Keratinocyte (primary cell): ENCODE measurements around the gene RCBTB2. TPM values are rescaled to one million over a fixed set of nuclear protein-coding genes. Genes with fewer than 3 reads are reported as not detected.

Experiments used
- DNase-seq: peaks from one replicate; pipeline ENCODE4 v3.0.0-alpha.2; 2011; ENCODE audit warnings: low read depth, missing footprints, low spot score
- FAIRE-seq: peaks from 2 replicates; lab custom pipeline; 2011; peaks lifted over from hg19 to GRCh38; lab: Jason Lieb, UNC
- H2AFZ ChIP-seq: 2 replicates; pipeline ENCODE4 v1.6.0; 2012; ENCODE audit warnings: low read length, control low read depth, inconsistent platforms; ENCODE audit not compliant: control insufficient read depth
- H3K27ac ChIP-seq: 2 replicates; pipeline ENCODE4 v1.5.1; 2011; ENCODE audit warnings: low read length; ENCODE audit not compliant: control insufficient read depth, insufficient read depth
- H3K27me3 ChIP-seq: 3 replicates; pipeline ENCODE4 v1.6.0; 2011; ENCODE audit warnings: low read length; ENCODE audit not compliant: control insufficient read depth, insufficient read depth; ENCODE audit errors: extremely low read depth
- H3K36me3 ChIP-seq, 2 experiments: 2 replicates in 1 of 2; 3 replicates in 1 of 2; pipeline ENCODE4 v1.5.1; 2011; ENCODE audit warnings: low read length in 2 of 2, mild to moderate bottlenecking in 1 of 2; ENCODE audit not compliant: control insufficient read depth in 2 of 2, insufficient read depth in 2 of 2; ENCODE audit errors: extremely low read depth in 1 of 2
- H3K4me1 ChIP-seq: 3 replicates; pipeline ENCODE4 v1.5.1; 2011; ENCODE audit warnings: low read length; ENCODE audit not compliant: control insufficient read depth, insufficient read depth; ENCODE audit errors: extremely low read depth
- H3K4me2 ChIP-seq: 3 replicates; pipeline ENCODE4 v1.6.0; 2011; ENCODE audit warnings: low read depth, low read length; ENCODE audit not compliant: control insufficient read depth, insufficient read depth; ENCODE audit errors: extremely low read depth
- H3K4me3 ChIP-seq, 3 experiments: fragments of 200-600 bp in 1 of 3; sonication (generic) in 1 of 3; 2 replicates in 2 of 3; 3 replicates in 1 of 3; pipeline ENCODE4 v1.5.1; 2011 to 2016; ENCODE audit warnings: low read length in 3 of 3, mild to moderate bottlenecking in 3 of 3, control low read depth in 2 of 3, inconsistent platforms in 1 of 3, low read depth in 1 of 3, mixed read lengths in 1 of 3, mixed run types in 1 of 3, moderate library complexity in 1 of 3; ENCODE audit not compliant: control insufficient read depth in 2 of 3, insufficient read depth in 2 of 3; ENCODE audit errors: extremely low read depth in 1 of 3
- H3K79me2 ChIP-seq: 2 replicates; pipeline ENCODE4 v1.6.0; 2012; ENCODE audit warnings: low read length; ENCODE audit not compliant: control insufficient read depth, insufficient read depth
- H3K9ac ChIP-seq: 3 replicates; pipeline ENCODE4 v1.6.0; 2011; ENCODE audit warnings: low read length; ENCODE audit not compliant: control insufficient read depth, insufficient read depth; ENCODE audit errors: extremely low read depth
- H3K9me1 ChIP-seq: 3 replicates; pipeline ENCODE4 v1.6.0; 2011; ENCODE audit warnings: low read length; ENCODE audit not compliant: control insufficient read depth, insufficient read depth; ENCODE audit errors: extremely low read depth
- H3K9me3 ChIP-seq: 2 replicates; pipeline ENCODE4 v1.5.1; 2012; ENCODE audit warnings: low read depth, low read length; ENCODE audit not compliant: control insufficient read depth
- H4K20me1 ChIP-seq: 3 replicates; pipeline ENCODE4 v1.6.0; 2011; ENCODE audit warnings: low read length; ENCODE audit not compliant: control insufficient read depth, insufficient read depth; ENCODE audit errors: extremely low read depth
- CTCF ChIP-seq, 3 experiments: IDR thresholded peaks in 1 of 3; conservative IDR thresholded peaks in 1 of 3; optimal IDR thresholded peaks in 1 of 3; 2 replicates in 2 of 3; 3 replicates in 1 of 3; pipeline versions ENCODE3 to v1.5.1; 2011; ENCODE audit warnings: low read length in 3 of 3, mild to moderate bottlenecking in 3 of 3, moderate library complexity in 2 of 3, control low read depth in 1 of 3, inconsistent platforms in 1 of 3; ENCODE audit not compliant: insufficient read depth in 2 of 3; ENCODE audit errors: extremely low read depth in 1 of 3
- EZH2 ChIP-seq: IDR thresholded peaks from one replicate; pipeline ENCODE4 v1.6.1; 2012; ENCODE audit warnings: inconsistent platforms, mild to moderate bottlenecking, low read length, moderate library complexity
- dilution Hi-C: fragments of 300-500 bp; cut with MboI; formaldehyde crosslinking; loops from one replicate; pipeline ENCODE4 v1.7.0; 2020; ENCODE audit warnings: low sequenced_read_pairs; ENCODE audit not compliant: extremely low pct_ligation_motif_present
- polyA plus RNA-seq, 5 experiments: library from polyadenylated mRNA; depleted of rRNA in 3 of 5; stranded (reverse) in 3 of 5; stranded (forward) in 1 of 5; unstranded in 1 of 5; fragments of >200 nt; gene quantifications; 1 replicate in 1 of 5; 2 replicates in 3 of 5; 3 replicates in 1 of 5; pipeline versions ENCODE4 v1.2.1 to v1.2.3, GENCODE V29; 2011 to 2012; ENCODE audit warnings: missing spikeins in 2 of 5, low read depth in 1 of 5, low replicate concordance in 1 of 5

RCBTB2 gene
- polyA plus RNA-seq, 1 donor (not counting 4 experiments of a cell fraction or from before 2014, with no cell fraction given) = 5.5 TPM

- Histone ChIP-seq H3K9me3 (no peaks in the 10 kb centered on the region), H4K20me1 (no peaks in the 10 kb centered on the region), H3K79me2 (no peaks in the 10 kb centered on the region), H3K9ac (no peak overlapping the region), H3K27me3 (no peaks in the 10 kb centered on the region), H3K4me1 (peaks cover 25% of the 10 kb centered on the region), H3K36me3 (no peaks in the 10 kb centered on the region), H2AFZ (peak overlapping the region; percentile 8), H3K9me1 (no peaks in the 10 kb centered on the region), H3K27ac (peak overlapping the region; percentile 12), H3K4me2 (peak overlapping the region; percentile 22), H3K4me3 (no peak overlapping the region)
- FAIRE-seq = peak; percentile 81
- peak; percentile 23 for DNase-seq
- no peak for TF ChIP-seq EZH2
- TF ChIP-seq CTCF (optimal IDR thresholded peaks at IDR 0.05 in 1 of 3, IDR thresholded peaks at IDR 0.05 in 1 of 3, conservative IDR thresholded peaks at IDR 0.05 in 1 of 3; ENCODE audit: extremely low read depth in 1 of 3, insufficient read depth in 2 of 3, low read length in 3 of 3) = no peak
- dilution Hi-C loops = no loop called here
Observed at GRCh38 chr13:48500652-48501197, 32.2 kb downstream of the RCBTB2 start.

- Histone ChIP-seq H3K4me3 (no peak overlapping the region), H2AFZ (no peak overlapping the region), H4K20me1 (no peaks in the 10 kb centered on the region), H3K4me2 (no peak overlapping the region), H3K9ac (no peak overlapping the region), H3K27me3 (no peaks in the 10 kb centered on the region), H3K4me1 (peaks cover 10% of the 10 kb centered on the region), H3K79me2 (no peaks in the 10 kb centered on the region), H3K27ac (no peak overlapping the region), H3K36me3 (no peaks in the 10 kb centered on the region), H3K9me3 (no peaks in the 10 kb centered on the region), H3K9me1 (no peaks in the 10 kb centered on the region)
- FAIRE-seq (no peak), DNase-seq (no peak)
- dilution Hi-C loops = no loop called here
- TF ChIP-seq EZH2 (no peak), CTCF (optimal IDR thresholded peaks at IDR 0.05 in 1 of 3, IDR thresholded peaks at IDR 0.05 in 1 of 3, conservative IDR thresholded peaks at IDR 0.05 in 1 of 3; ENCODE audit: extremely low read depth in 1 of 3, insufficient read depth in 2 of 3, low read length in 3 of 3) (no peak)
Observed at GRCh38 chr13:48497669-48498068, 35.2 kb downstream of the RCBTB2 start.
